K562 (cell line): ENCODE measurements around the gene ERCC6L. TPM values are rescaled to one million over a fixed set of nuclear protein-coding genes. Genes with fewer than 3 reads are reported as not detected.

Experiments
- ATAC-seq: fragments of 200-7000 bp; cut with Tn5 transposase; 3 replicates; pipeline ENCODE4 v1.9.1; 2020; ENCODE audit warnings: moderate library complexity
- BruUV-seq: library from RNA; stranded (reverse); fragments of 400-500 nt; replicated peaks from 2 replicates; lab custom pipeline; 2021; lab: Mats Ljungman, UMichigan
- CTCF ChIA-PET: fragments of 300-600 bp; formaldehyde crosslinking; extraction: SDS; loops from one replicate; lab custom pipeline; 2021; ENCODE audit warnings: low intra/inter-chr PET ratio; lab: Yijun Ruan, JAX
- POLR2A ChIA-PET: fragments of 300-600, 350-650 bp; sonication (Branson Sonifier 250); formaldehyde crosslinking; extraction: SDS; loops from one replicate; lab custom pipeline; 2021; ENCODE audit warnings: antibody characterized with exemption, inconsistent platforms; lab: Yijun Ruan, JAX
- DNase-seq, 4 experiments: peaks; one replicate each; pipeline versions ENCODE4 v3.0.0 to v3.0.0-alpha.2; 2011 to 2018; ENCODE audit warnings: low spot score in 3 of 4, mixed read lengths in 3 of 4; ENCODE audit errors: extremely low read depth in 1 of 4
- FAIRE-seq: peaks from 2 replicates; lab custom pipeline; 2011; peaks lifted over from hg19 to GRCh38; lab: Jason Lieb, UNC
- H2AFZ ChIP-seq: 2 replicates; pipeline ENCODE4 v1.6.0; 2011; ENCODE audit warnings: low read depth, low read length, control low read depth, inconsistent platforms
- H3K27ac ChIP-seq: fragments of 200-600 bp; 3 replicates; pipeline ENCODE4 v1.8.0; 2011; ENCODE audit warnings: low read depth, mild to moderate bottlenecking, control low read depth, inconsistent platforms, low read length, moderate library complexity, mixed read lengths; ENCODE audit errors: extremely low read depth
- H3K27me3 ChIP-seq, 2 experiments: fragments of 300-600 bp in 1 of 2; 2 replicates in 1 of 2; 3 replicates in 1 of 2; pipeline versions ENCODE4 v1.6.0 to v1.8.0; 2011; ENCODE audit warnings: inconsistent platforms in 2 of 2, low read length in 2 of 2, mild to moderate bottlenecking in 1 of 2, mixed read lengths in 1 of 2, moderate library complexity in 1 of 2; ENCODE audit not compliant: control insufficient read depth in 2 of 2, insufficient read depth in 2 of 2
- H3K36me3 ChIP-seq: fragments of 300-600 bp; 3 replicates; pipeline ENCODE4 v1.8.0; 2011; ENCODE audit warnings: mild to moderate bottlenecking, low read length, inconsistent platforms; ENCODE audit not compliant: control insufficient read depth, insufficient read depth
- H3K4me1 ChIP-seq, 2 experiments: fragments of 200-600 bp in 1 of 2; replicated peaks in 1 of 2; 2 replicates in 1 of 2; 3 replicates in 1 of 2; pipeline versions ENCODE4 v1.5.1 to v1.8.0; 2011; ENCODE audit warnings: inconsistent platforms in 2 of 2, low read length in 2 of 2, mild to moderate bottlenecking in 1 of 2, mixed read lengths in 1 of 2, moderate library complexity in 1 of 2; ENCODE audit not compliant: control insufficient read depth in 2 of 2, insufficient read depth in 2 of 2
- H3K4me2 ChIP-seq: 2 replicates; pipeline ENCODE4 v1.6.1; 2011; ENCODE audit warnings: low read length, control low read depth, inconsistent platforms, mixed read lengths; ENCODE audit not compliant: insufficient read depth
- H3K4me3 ChIP-seq: fragments of 200-600 bp; sonication (generic), shearing (Covaris generic); 2 replicates; pipeline ENCODE4 v1.5.1; 2016; ENCODE audit warnings: control low read depth, inconsistent platforms
- H3K79me2 ChIP-seq: fragments of 200-600 bp; 3 replicates; pipeline ENCODE4 v1.8.0; 2011; ENCODE audit warnings: low read length, inconsistent platforms; ENCODE audit not compliant: control insufficient read depth, insufficient read depth
- H3K9ac ChIP-seq, 2 experiments: 2 replicates each; pipeline versions ENCODE4 v1.6.0 to v1.6.1; 2011; ENCODE audit warnings: low read depth in 2 of 2, low read length in 2 of 2, control low read depth in 1 of 2, inconsistent platforms in 1 of 2, mild to moderate bottlenecking in 1 of 2, mixed read lengths in 1 of 2; ENCODE audit not compliant: insufficient read depth in 1 of 2
- H3K9me1 ChIP-seq: one replicate; pipeline ENCODE4 v1.6.0; 2011; ENCODE audit warnings: inconsistent platforms, mild to moderate bottlenecking, low read length, moderate library complexity; ENCODE audit not compliant: control insufficient read depth, insufficient read depth
- H3K9me3 ChIP-seq: replicated peaks from 2 replicates; pipeline ENCODE4 v1.5.1; 2011; ENCODE audit warnings: low read depth, low read length, inconsistent platforms; ENCODE audit not compliant: control insufficient read depth, insufficient read depth
- H4K20me1 ChIP-seq: replicated peaks from 2 replicates; pipeline ENCODE4 v1.6.1; 2011; ENCODE audit warnings: low read length, inconsistent platforms, mixed read lengths; ENCODE audit not compliant: control insufficient read depth, insufficient read depth
- CREB1 ChIP-seq, 2 experiments: sonication (generic) in 1 of 2; formaldehyde crosslinking in 1 of 2; IDR thresholded peaks; 2 replicates each; pipeline versions ENCODE4 v1.6.1 to v1.8.0; 2012 to 2022; ENCODE audit warnings: inconsistent platforms in 1 of 2, mild to moderate bottlenecking in 1 of 2, missing genetic modification reagents in 1 of 2, moderate library complexity in 1 of 2
- CTBP1 ChIP-seq: fragments of 450-650 bp; IDR thresholded peaks from 2 replicates; pipeline ENCODE4 v1.6.1; 2016; ENCODE audit warnings: borderline replicate concordance
- EGR1 ChIP-seq: fragments of 450-650 bp; conservative IDR thresholded peaks from 2 replicates; pipeline ENCODE4 v1.6.1; 2017; ENCODE audit warnings: mild to moderate bottlenecking
- ETV1 ChIP-seq: fragments of 450-650 bp; conservative IDR thresholded peaks from 2 replicates; pipeline ENCODE4 v1.6.1; 2016; ENCODE audit warnings: missing genetic modification characterization, control low read depth, low read depth, missing compliant biosample characterization
- FOSL1 ChIP-seq: fragments of 200-800 bp; sonication (Bioruptor generic); conservative IDR thresholded peaks from 2 replicates; pipeline ENCODE4 v1.6.1; 2016; ENCODE audit warnings: missing genetic modification characterization, missing compliant biosample characterization
- FOXM1 ChIP-seq, 2 experiments: fragments of 450-650 bp in 1 of 2; sonication (generic) in 1 of 2; formaldehyde crosslinking in 1 of 2; IDR thresholded peaks; 2 replicates each; pipeline versions ENCODE4 v1.6.1 to v1.9.0; 2017 to 2022; ENCODE audit warnings: low read depth in 2 of 2, mild to moderate bottlenecking in 2 of 2, missing genetic modification reagents in 1 of 2, moderate library complexity in 1 of 2
- NFE2 ChIP-seq: IDR thresholded peaks from 2 replicates; pipeline ENCODE4 v1.6.1; 2014; ENCODE audit warnings: antibody characterized with exemption, low read depth
- NFIC ChIP-seq: fragments of 450-650 bp; IDR thresholded peaks from 2 replicates; pipeline ENCODE4 v1.6.1; 2017; ENCODE audit warnings: mild to moderate bottlenecking, inconsistent platforms
- RCOR1 ChIP-seq, 2 experiments: IDR thresholded peaks; 2 replicates each; pipeline ENCODE4 v1.6.1; 2012; ENCODE audit warnings: low read depth in 2 of 2, low read length in 2 of 2, borderline replicate concordance in 1 of 2, improper control_type of control experiment in 1 of 2
- SMARCE1 ChIP-seq: fragments of 450-650 bp; IDR thresholded peaks from 2 replicates; pipeline ENCODE4 v1.7.1; 2016; ENCODE audit warnings: mild to moderate bottlenecking
- THRA ChIP-seq: fragments of 450-650 bp; IDR thresholded peaks from 2 replicates; pipeline ENCODE4 v1.6.1; 2017; ENCODE audit warnings: mild to moderate bottlenecking, moderate library complexity
- TRIM24 ChIP-seq, 2 experiments: fragments of 450-650 bp; IDR thresholded peaks; 2 replicates each; pipeline ENCODE4 v1.6.1; 2016
- ZBTB49 ChIP-seq: sonication (generic); formaldehyde crosslinking; IDR thresholded peaks from 2 replicates; pipeline ENCODE4 v1.8.0; 2022; ENCODE audit warnings: missing genetic modification reagents, mild to moderate bottlenecking, borderline replicate concordance
- ZNF184 ChIP-seq: sonication (generic); formaldehyde crosslinking; IDR thresholded peaks from 2 replicates; pipeline ENCODE4 v1.5.0; 2020; ENCODE audit warnings: missing genetic modification reagents
- WGBS: fragments of 100-300 bp; shearing (Covaris generic); methylation state at CpG from one replicate; pipeline ENCODE4 v1.1.6; 2016; ENCODE audit warnings: low coverage, mixed read lengths; ENCODE audit not compliant: insufficient coverage; ENCODE audit errors: missing lambda C conversion rate; 5-methylcytosine and 5-hydroxymethylcytosine counted together
- in situ Hi-C: fragments of 300-500 bp; cut with MboI; formaldehyde crosslinking; loops from 4 replicates; pipeline ENCODE4 v1.15.0; 2018; ENCODE audit warnings: inconsistent platforms, mixed read lengths
- intact Hi-C: fragments of 100-400 bp; cut with micrococcal nuclease; formaldehyde crosslinking; loops from 2 replicates; pipeline ENCODE4 v1.14.2; 2022
- polyA plus RNA-seq, 8 experiments: library from polyadenylated mRNA; depleted of rRNA in 4 of 8; stranded (reverse) in 5 of 8; unstranded in 3 of 8; fragments of >200 nt; fragmentation: Nextera tagmentation in 2 of 8; fragmentation: Illumina TruSeq in 1 of 8; extraction: Ambion mirVana in 2 of 8; extraction: Trizol in 1 of 8; gene quantifications; 2 replicates each; pipeline versions ENCODE4 v1.2.1 to v1.2.3, GENCODE V29; 2011 to 2014; ENCODE audit warnings: inconsistent platforms in 1 of 8, missing spikeins in 1 of 8
- total RNA-seq, 7 experiments: library from RNA; depleted of rRNA in 6 of 7; stranded (reverse); fragments of >200 nt in 6 of 7; fragmentation: Illumina TruSeq in 2 of 7; extraction: Trizol in 2 of 7; gene quantifications; 2 replicates each; pipeline versions ENCODE4 v1.2.1 to v1.2.3, GENCODE V29; 2011 to 2021; ENCODE audit warnings: low replicate concordance in 1 of 7
- TF ChIP-seq, protein P1 (sequence below), 2 experiments: IDR thresholded peaks in 1 of 2; conservative IDR thresholded peaks in 1 of 2; 2 replicates each; pipeline ENCODE4 v1.6.1; 2016; ENCODE audit warnings: low read depth in 2 of 2, mild to moderate bottlenecking in 1 of 2, missing compliant biosample characterization in 1 of 2, missing genetic modification characterization in 1 of 2, moderate library complexity in 1 of 2

ERCC6L gene
- total and polyA plus RNA-seq, 9 of the 15 experiments (the other 6 are each of a cell fraction or from before 2014, with no cell fraction given), result 6.4 to 17.4 (median 11.9) TPM

DNA sequence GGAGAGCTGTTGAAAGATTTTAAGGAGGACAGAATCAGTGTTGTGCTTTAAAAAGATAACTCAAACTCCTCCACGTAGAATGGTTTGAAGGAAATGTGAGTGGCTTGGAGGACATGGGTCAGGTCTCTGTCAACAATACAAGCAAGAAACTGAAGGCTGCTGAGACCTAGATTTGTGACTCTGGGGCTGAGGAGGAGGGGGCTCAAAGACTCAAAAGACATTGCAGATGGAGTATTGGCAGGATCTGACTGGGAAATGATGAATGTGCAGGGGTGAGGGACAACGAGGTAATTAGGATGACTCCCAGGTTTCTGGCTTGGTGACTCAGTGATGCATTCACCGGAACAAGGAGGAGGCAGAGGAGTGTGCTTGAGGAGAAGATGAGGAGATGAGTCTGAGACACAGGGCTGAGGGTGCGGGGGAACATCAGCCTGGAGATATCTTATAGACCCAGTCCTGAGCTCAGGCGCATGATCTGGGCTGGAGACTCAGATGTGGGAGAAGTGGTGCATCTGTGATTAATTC, 41.6 kb upstream of the ERCC6L start:
- DNase-seq (peak; percentile 22 to 70 (median 44)), ATAC-seq (peak; percentile 36), FAIRE-seq (peak; percentile 11)
- no peak overlapping the region for H2AFZ ChIP-seq
- H3K27me3 ChIP-seq, result no peaks in the 10 kb centered on the region
- 0 out of 2 replicates have a peak, but pooled peaks cover 4% of the 10 kb centered on the region for H4K20me1 ChIP-seq
- no peak overlapping the region for H3K9ac ChIP-seq
- ChIA-PET CTCF (no interaction called here), POLR2A (no interaction called here)
- no peak overlapping the region for H3K27ac ChIP-seq
- H3K79me2 ChIP-seq, result peaks cover 19% of the 10 kb centered on the region
- BruUV-seq, result no TSS peak
- in situ Hi-C loops (no loop called here), intact Hi-C loops (no loop called here)
- H3K36me3 ChIP-seq, result peaks cover 13% of the 10 kb centered on the region
- no peaks in the 10 kb centered on the region for H3K9me3 ChIP-seq
- H3K4me2 ChIP-seq, result peak overlapping the region; percentile 21; the same call in 1 of the 2 replicates
- H3K9me1 ChIP-seq, result no peaks in the 10 kb centered on the region
- no peak overlapping the region for H3K4me3 ChIP-seq
- 0% methylated on average over 5 of the region's 5 CpGs for WGBS
- H3K4me1 ChIP-seq, result peaks cover 0 to 7% of the 10 kb centered on the region in 2 experiments; a peak in 4 of 5 replicates
- TF ChIP-seq CTBP1 (peak; percentile 64; the same call in 1 of the 2 replicates), EGR1 (peak; percentile 65), NFE2 (no peak; the same call in 1 of the 2 replicates), THRA (no peak), FOXM1 (IDR thresholded peaks at IDR 0.05; ENCODE audit: low read depth) (no peak), FOXM1 (CRISPR knock-in tag; IDR thresholded peaks at IDR 0.05; ENCODE audit: low read depth) (no peak), TRIM24 (IDR thresholded peaks at IDR 0.05) (peak in 1 of 2 experiments; percentile 32; a peak in 1 of 4 replicates), CREB1 (IDR thresholded peaks at IDR 0.05) (0 out of 2 replicates have a peak, but pooled peaks have one; percentile 17), CREB1 (CRISPR knock-in tag; IDR thresholded peaks at IDR 0.05) (no peak), FOSL1 (tag) (peak; percentile 67; the same call in 1 of the 2 replicates), ZNF184 (CRISPR knock-in tag) (no peak), ZBTB49 (no peak), RCOR1 (IDR thresholded peaks at IDR 0.05; ENCODE audit: borderline replicate concordance in 1 of 2, low read depth in 2 of 2, low read length in 2 of 2) (peak in 1 of 2 experiments; percentile 50; a peak in 2 of 4 replicates), NFIC (0 out of 2 replicates have a peak, but pooled peaks have one; percentile 14), SMARCE1 (peak; percentile 76), ETV1 (tag) (0 out of 2 replicates have a peak, but pooled peaks have one; percentile 28)
- TF ChIP-seq, protein P1, sequence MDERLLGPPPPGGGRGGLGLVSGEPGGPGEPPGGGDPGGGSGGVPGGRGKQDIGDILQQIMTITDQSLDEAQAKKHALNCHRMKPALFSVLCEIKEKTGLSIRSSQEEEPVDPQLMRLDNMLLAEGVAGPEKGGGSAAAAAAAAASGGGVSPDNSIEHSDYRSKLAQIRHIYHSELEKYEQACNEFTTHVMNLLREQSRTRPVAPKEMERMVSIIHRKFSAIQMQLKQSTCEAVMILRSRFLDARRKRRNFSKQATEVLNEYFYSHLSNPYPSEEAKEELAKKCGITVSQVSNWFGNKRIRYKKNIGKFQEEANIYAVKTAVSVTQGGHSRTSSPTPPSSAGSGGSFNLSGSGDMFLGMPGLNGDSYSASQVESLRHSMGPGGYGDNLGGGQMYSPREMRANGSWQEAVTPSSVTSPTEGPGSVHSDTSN (CRISPR knock-in tag; IDR thresholded peaks at IDR 0.05; ENCODE audit: low read depth), result no peak
- TF ChIP-seq, protein P1 (tag; conservative IDR thresholded peaks at IDR 0.05; ENCODE audit: low read depth), result no peak; the same call in 1 of the 2 replicates
